ENCODE measurements around the gene PDLIM7.

PDLIM7 gene

GRCh38 chr5:177456976-177457851 is 40.2 kb downstream of the PDLIM7 start:
- Mint-ChIP-seq H3K27me3 (no peaks in the 10 kb centered on the region), H3K4me3 (peak overlapping the region; percentile 74), H3K36me3 (peaks cover 2% of the 10 kb centered on the region), H3K27ac (peak overlapping the region; percentile 41), H3K4me1 (ENCODE audit: low read depth) (peaks cover 20% of the 10 kb centered on the region), H3K9me3 (ENCODE audit: low read depth) (no peaks in the 10 kb centered on the region)

GRCh38 chr5:177456591-177456964 is 40.8 kb downstream of the PDLIM7 start:
- H3K27ac Mint-ChIP-seq = no peak overlapping the region
- H3K4me1 Mint-ChIP-seq (ENCODE audit: low read depth) = peaks cover 23% of the 10 kb centered on the region
- no peaks in the 10 kb centered on the region for H3K9me3 Mint-ChIP-seq (ENCODE audit: low read depth)
- peaks cover 2% of the 10 kb centered on the region for H3K36me3 Mint-ChIP-seq
- H3K4me3 Mint-ChIP-seq = peak overlapping the region; percentile 86
- no peaks in the 10 kb centered on the region for H3K27me3 Mint-ChIP-seq

DNA sequence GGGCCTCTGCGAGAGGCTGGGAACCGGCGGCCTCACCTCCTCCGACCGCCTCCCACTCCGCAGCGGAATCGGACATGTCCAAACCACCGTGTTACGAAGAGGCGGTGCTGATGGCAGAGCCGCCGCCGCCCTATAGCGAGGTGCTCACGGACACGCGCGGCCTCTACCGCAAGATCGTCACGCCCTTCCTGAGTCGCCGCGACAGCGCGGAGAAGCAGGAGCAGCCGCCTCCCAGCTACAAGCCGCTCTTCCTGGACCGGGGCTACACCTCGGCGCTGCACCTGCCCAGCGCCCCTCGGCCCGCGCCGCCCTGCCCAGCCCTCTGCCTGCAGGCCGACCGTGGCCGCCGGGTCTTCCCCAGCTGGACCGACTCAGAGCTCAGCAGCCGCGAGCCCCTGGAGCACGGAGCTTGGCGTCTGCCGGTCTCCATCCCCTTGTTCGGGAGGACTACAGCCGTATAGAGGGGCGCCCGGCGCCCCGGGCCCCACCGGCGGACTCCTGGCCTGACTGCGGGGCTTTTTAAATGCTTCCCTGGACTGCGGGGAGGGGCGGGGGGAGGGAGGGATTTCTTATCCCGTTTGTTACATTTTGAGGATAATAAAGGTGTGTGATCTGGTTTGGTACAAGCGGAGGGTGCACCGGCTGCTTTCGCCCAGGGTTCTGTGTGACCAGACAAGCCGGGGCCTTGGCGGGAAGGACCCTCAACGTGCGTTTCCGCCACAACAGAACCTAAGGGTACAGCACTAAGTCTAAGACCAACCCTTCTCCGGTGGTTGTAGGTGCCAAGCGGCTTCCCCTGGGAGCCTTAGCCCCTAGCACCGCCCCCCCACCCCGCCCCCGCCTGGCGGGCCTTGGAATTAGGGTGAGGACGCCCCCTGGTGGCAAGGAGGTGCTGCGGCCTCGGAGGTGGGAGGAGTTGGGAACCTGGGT is 41.5 kb downstream of the PDLIM7 start:
- Mint-ChIP-seq H3K27me3 (no peaks in the 10 kb centered on the region), H3K4me3 (peak overlapping the region; percentile 86), H3K27ac (peak overlapping the region; percentile 79), H3K9me3 (ENCODE audit: low read depth) (no peaks in the 10 kb centered on the region), H3K4me1 (ENCODE audit: low read depth) (peaks cover 23% of the 10 kb centered on the region), H3K36me3 (peaks cover 2% of the 10 kb centered on the region)

- H3K36me3 Mint-ChIP-seq = peaks cover 2% of the 10 kb centered on the region
- no peak overlapping the region for H3K27ac Mint-ChIP-seq
- H3K9me3 Mint-ChIP-seq (ENCODE audit: low read depth) = no peaks in the 10 kb centered on the region
- H3K4me1 Mint-ChIP-seq (ENCODE audit: low read depth) = peaks cover 25% of the 10 kb centered on the region
- no peaks in the 10 kb centered on the region for H3K27me3 Mint-ChIP-seq
- peak overlapping the region; percentile 86 for H3K4me3 Mint-ChIP-seq
Measured at GRCh38 chr5:177455036-177455660, 42.3 kb downstream of the PDLIM7 start.

- no peaks in the 10 kb centered on the region for H3K27me3 Mint-ChIP-seq
- H3K27ac Mint-ChIP-seq = no peak overlapping the region
- peak overlapping the region; percentile 86 for H3K4me3 Mint-ChIP-seq
- H3K4me1 Mint-ChIP-seq (ENCODE audit: low read depth) = peaks cover 25% of the 10 kb centered on the region
- peaks cover 2% of the 10 kb centered on the region for H3K36me3 Mint-ChIP-seq
- no peaks in the 10 kb centered on the region for H3K9me3 Mint-ChIP-seq (ENCODE audit: low read depth)
Measured at GRCh38 chr5:177454397-177455035, 42.9 kb downstream of the PDLIM7 start.

- peaks cover 25% of the 10 kb centered on the region for H3K4me1 Mint-ChIP-seq (ENCODE audit: low read depth)
- H3K9me3 Mint-ChIP-seq (ENCODE audit: low read depth) = no peaks in the 10 kb centered on the region
- H3K27me3 Mint-ChIP-seq = no peaks in the 10 kb centered on the region
- peaks cover 2% of the 10 kb centered on the region for H3K36me3 Mint-ChIP-seq
- peak overlapping the region; percentile 86 for H3K4me3 Mint-ChIP-seq
- peak overlapping the region; percentile 73 for H3K27ac Mint-ChIP-seq
Measured at GRCh38 chr5:177453852-177454396, 43.5 kb downstream of the PDLIM7 start.

DNA sequence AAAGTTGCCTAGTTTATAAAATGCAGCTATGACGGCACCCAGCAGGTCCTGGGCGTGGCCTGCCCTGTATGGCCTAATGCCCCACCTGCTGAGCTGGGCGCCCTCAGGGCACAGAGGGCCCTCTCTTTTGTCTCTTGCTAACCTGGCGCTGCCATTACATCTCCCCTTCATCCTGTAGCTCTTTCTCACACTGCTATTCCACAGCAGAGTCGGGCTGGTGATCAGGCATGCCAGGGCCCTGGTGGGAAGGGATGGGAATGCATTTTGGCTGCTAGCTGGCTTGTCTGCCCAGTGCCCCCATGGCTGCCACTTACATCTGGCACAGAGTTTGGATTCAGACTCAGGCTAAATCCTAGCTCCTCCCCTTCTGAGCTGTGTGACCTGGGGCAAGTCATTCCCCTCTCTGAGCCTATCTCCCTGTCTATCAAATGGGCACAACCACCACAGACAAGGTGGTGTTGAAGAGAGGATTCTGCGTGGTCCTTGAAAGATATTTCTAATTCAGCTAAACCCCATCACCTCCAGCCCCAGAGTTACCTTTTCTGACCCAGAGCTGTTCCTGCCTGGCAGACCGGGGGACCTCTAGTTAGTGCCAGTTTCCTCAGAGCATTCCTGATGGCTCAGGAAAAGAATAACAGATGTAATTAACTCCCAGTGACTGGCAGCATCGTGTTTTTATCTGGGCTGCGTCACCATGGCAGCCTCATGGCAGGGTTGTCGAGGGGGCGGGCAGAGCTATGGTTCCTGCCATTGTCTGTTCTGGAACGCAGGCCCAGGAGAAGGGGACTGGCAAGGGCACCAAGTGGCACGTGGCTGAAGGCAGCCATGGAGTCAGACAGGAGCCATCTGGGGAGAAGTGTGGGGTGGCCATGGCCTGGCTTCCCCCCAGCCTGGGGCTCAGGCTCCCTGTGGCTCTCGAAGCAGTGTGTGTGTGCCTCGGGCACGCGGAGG is 44.4 kb downstream of the PDLIM7 start:
- Mint-ChIP-seq H3K36me3 (peaks cover 2% of the 10 kb centered on the region), H3K4me1 (ENCODE audit: low read depth) (peaks cover 33% of the 10 kb centered on the region), H3K4me3 (peak overlapping the region; percentile 42), H3K9me3 (ENCODE audit: low read depth) (no peaks in the 10 kb centered on the region), H3K27ac (peak overlapping the region; percentile 54), H3K27me3 (no peaks in the 10 kb centered on the region)

GRCh38 chr5:177450667-177451424 is 46.6 kb downstream of the PDLIM7 start:
- Mint-ChIP-seq H3K27ac (peak overlapping the region; percentile 3), H3K9me3 (ENCODE audit: low read depth) (no peaks in the 10 kb centered on the region), H3K4me3 (no peak overlapping the region), H3K4me1 (ENCODE audit: low read depth) (peaks cover 32% of the 10 kb centered on the region), H3K36me3 (no peaks in the 10 kb centered on the region), H3K27me3 (no peaks in the 10 kb centered on the region)

GRCh38 chr5:177449140-177450061 is 48.0 kb downstream of the PDLIM7 start:
- Mint-ChIP-seq H3K27ac (no peak overlapping the region), H3K9me3 (ENCODE audit: low read depth) (no peaks in the 10 kb centered on the region), H3K36me3 (no peaks in the 10 kb centered on the region), H3K4me1 (ENCODE audit: low read depth) (peaks cover 46% of the 10 kb centered on the region), H3K27me3 (no peaks in the 10 kb centered on the region), H3K4me3 (no peak overlapping the region)

- H3K4me3 Mint-ChIP-seq = peak overlapping the region; percentile 85
- no peaks in the 10 kb centered on the region for H3K9me3 Mint-ChIP-seq (ENCODE audit: low read depth)
- H3K27ac Mint-ChIP-seq = peak overlapping the region; percentile 73
- H3K4me1 Mint-ChIP-seq (ENCODE audit: low read depth) = peaks cover 48% of the 10 kb centered on the region
- H3K27me3 Mint-ChIP-seq = no peaks in the 10 kb centered on the region
- no peaks in the 10 kb centered on the region for H3K36me3 Mint-ChIP-seq
Measured at GRCh38 chr5:177448244-177448950, 49.0 kb downstream of the PDLIM7 start.

GRCh38 chr5:177447611-177448243 is 49.7 kb downstream of the PDLIM7 start:
- Mint-ChIP-seq H3K27ac (peak overlapping the region; percentile 61), H3K4me3 (peak overlapping the region; percentile 85), H3K9me3 (ENCODE audit: low read depth) (no peaks in the 10 kb centered on the region), H3K36me3 (no peaks in the 10 kb centered on the region), H3K4me1 (ENCODE audit: low read depth) (peaks cover 44% of the 10 kb centered on the region), H3K27me3 (no peaks in the 10 kb centered on the region)

All from activated naive CD8-positive, alpha-beta T cell (primary cell).